DOHH2 (cell line): ENCODE results near the gene STK4.

Experiments
- H3F3A ChIP-seq: fragments of 200-600 bp; sonication (generic), shearing (Covaris generic); 2 replicates; pipeline ENCODE4 v1.6.0; 2016; ENCODE audit warnings: antibody characterized with exemption, mild to moderate bottlenecking; ENCODE audit not compliant: control insufficient read depth, insufficient read depth
- H3K27ac ChIP-seq: fragments of 200-600 bp; sonication (generic); 2 replicates; pipeline ENCODE4 v1.5.1; 2014; ENCODE audit warnings: low read depth, mild to moderate bottlenecking, low read length, moderate library complexity
- H3K27me3 ChIP-seq: fragments of 200-600 bp; sonication (generic); 2 replicates; pipeline ENCODE4 v1.6.1; 2014; ENCODE audit warnings: mild to moderate bottlenecking, low read length, mixed read lengths; ENCODE audit not compliant: control insufficient read depth
- H3K36me3 ChIP-seq: fragments of 200-600 bp; sonication (generic); 2 replicates; pipeline ENCODE4 v1.6.1; 2014; ENCODE audit warnings: mild to moderate bottlenecking, low read length, moderate library complexity, mixed read lengths; ENCODE audit not compliant: control insufficient read depth
- H3K4me1 ChIP-seq: fragments of 200-600 bp; sonication (generic); 2 replicates; pipeline ENCODE4 v1.6.1; 2014; ENCODE audit warnings: mild to moderate bottlenecking, low read length, mixed read lengths; ENCODE audit not compliant: control insufficient read depth
- H3K4me2 ChIP-seq: fragments of 200-600 bp; sonication (generic); 2 replicates; pipeline ENCODE4 v1.6.0; 2014; ENCODE audit warnings: mild to moderate bottlenecking, low read length, moderate library complexity
- H3K4me3 ChIP-seq: fragments of 200-600 bp; sonication (generic); 2 replicates; pipeline ENCODE4 v1.5.1; 2014; ENCODE audit warnings: mild to moderate bottlenecking, low read length, mixed read lengths
- H3K79me2 ChIP-seq: fragments of 200-600 bp; sonication (generic); 2 replicates; pipeline ENCODE4 v1.6.1; 2014; ENCODE audit warnings: mild to moderate bottlenecking, low read length, mixed read lengths; ENCODE audit not compliant: control insufficient read depth
- H3K9me2 ChIP-seq: fragments of 200-600 bp; sonication (generic); replicated peaks from 2 replicates; pipeline ENCODE4 v1.6.1; 2014; ENCODE audit warnings: mild to moderate bottlenecking, low read length, mixed read lengths; ENCODE audit not compliant: control insufficient read depth
- H3K9me3 ChIP-seq: fragments of 200-600 bp; sonication (generic); 2 replicates; pipeline ENCODE4 v1.6.1; 2014; ENCODE audit warnings: antibody characterized with exemption, low read length, mixed read lengths; ENCODE audit not compliant: control insufficient read depth, insufficient read depth
- H4K20me1 ChIP-seq: fragments of 200-600 bp; sonication (generic); 2 replicates; pipeline ENCODE4 v1.6.0; 2014; ENCODE audit warnings: low read depth, mild to moderate bottlenecking, antibody characterized with exemption, low read length, moderate library complexity; ENCODE audit not compliant: control insufficient read depth, insufficient read depth
- EZH2phosphoT487 ChIP-seq: fragments of 200-600 bp; sonication (generic); IDR thresholded peaks from 2 replicates; pipeline ENCODE4 v1.6.1; 2017; ENCODE audit warnings: borderline replicate concordance, mild to moderate bottlenecking, antibody characterized with exemption, low read length, moderate library complexity, mixed read lengths
- TF ChIP-seq, protein P1 (sequence below): fragments of 200-600 bp; sonication (generic); IDR thresholded peaks from one replicate; pipeline ENCODE4 v1.5.1; 2014; ENCODE audit warnings: antibody characterized with exemption, mild to moderate bottlenecking, low read depth, low read length; ENCODE audit not compliant: poor library complexity, severe bottlenecking

Gene STK4

DNA sequence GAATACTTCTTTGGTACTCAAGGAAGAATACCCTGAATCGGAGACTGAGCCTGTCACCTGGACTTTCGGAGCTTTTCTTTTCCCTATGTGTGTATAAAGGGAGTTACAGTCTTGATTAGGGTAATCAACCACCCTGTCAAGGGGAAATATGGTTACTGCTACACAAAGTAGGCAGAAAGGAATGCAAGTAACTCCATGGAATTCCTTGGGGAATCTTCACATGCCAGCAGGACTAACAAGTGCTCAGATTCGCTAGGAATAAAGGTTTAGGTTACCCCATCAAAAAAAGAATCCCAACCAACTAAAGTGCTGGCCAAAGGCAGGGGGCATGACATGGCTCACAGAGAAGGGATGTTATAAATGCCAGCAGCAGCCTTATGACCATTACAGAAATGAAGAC is 124.2 kb downstream of the STK4 start:
- H3K4me3 ChIP-seq = no peak overlapping the region
- no peaks in the 10 kb centered on the region for H3K79me2 ChIP-seq
- H4K20me1 ChIP-seq = no peaks in the 10 kb centered on the region
- peaks cover 34% of the 10 kb centered on the region for H3K36me3 ChIP-seq
- no peaks in the 10 kb centered on the region for H3K27me3 ChIP-seq
- H3K4me2 ChIP-seq = no peak overlapping the region
- no peaks in the 10 kb centered on the region for H3F3A ChIP-seq
- H3K4me1 ChIP-seq = peaks cover 43% of the 10 kb centered on the region
- no peak for TF ChIP-seq EZH2phosphoT487
- TF ChIP-seq, protein P1, sequence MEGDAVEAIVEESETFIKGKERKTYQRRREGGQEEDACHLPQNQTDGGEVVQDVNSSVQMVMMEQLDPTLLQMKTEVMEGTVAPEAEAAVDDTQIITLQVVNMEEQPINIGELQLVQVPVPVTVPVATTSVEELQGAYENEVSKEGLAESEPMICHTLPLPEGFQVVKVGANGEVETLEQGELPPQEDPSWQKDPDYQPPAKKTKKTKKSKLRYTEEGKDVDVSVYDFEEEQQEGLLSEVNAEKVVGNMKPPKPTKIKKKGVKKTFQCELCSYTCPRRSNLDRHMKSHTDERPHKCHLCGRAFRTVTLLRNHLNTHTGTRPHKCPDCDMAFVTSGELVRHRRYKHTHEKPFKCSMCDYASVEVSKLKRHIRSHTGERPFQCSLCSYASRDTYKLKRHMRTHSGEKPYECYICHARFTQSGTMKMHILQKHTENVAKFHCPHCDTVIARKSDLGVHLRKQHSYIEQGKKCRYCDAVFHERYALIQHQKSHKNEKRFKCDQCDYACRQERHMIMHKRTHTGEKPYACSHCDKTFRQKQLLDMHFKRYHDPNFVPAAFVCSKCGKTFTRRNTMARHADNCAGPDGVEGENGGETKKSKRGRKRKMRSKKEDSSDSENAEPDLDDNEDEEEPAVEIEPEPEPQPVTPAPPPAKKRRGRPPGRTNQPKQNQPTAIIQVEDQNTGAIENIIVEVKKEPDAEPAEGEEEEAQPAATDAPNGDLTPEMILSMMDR = no peak
- H3K9me2 ChIP-seq = no peaks in the 10 kb centered on the region
- H3K27ac ChIP-seq = no peak overlapping the region
- no peaks in the 10 kb centered on the region for H3K9me3 ChIP-seq

DNA sequence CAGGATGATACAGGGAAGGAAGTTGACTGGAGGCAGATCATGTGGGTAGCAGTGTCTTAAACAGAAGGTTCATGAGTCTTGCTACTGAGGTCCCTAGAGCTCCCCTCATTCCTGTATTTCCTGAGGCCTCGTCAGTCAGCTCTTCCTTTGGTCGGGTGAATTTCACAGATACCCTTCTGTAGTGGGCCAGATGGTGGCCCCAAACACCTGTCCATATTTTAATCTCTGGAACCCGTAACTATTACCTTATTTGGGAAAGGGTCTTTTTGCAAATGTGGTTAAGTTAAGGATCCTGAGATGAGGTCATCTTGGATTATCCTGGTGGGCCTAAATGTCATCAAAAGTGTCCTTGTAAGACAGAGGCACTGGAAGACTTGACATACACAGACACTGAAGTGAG is 125.1 kb downstream of the STK4 start:
- peak overlapping the region; percentile 35; the same call in 1 of the 2 replicates for H3K4me2 ChIP-seq
- no peak overlapping the region for H3K4me3 ChIP-seq
- no peaks in the 10 kb centered on the region for H3K9me3 ChIP-seq
- H3K36me3 ChIP-seq = peaks cover 29% of the 10 kb centered on the region
- no peaks in the 10 kb centered on the region for H3K9me2 ChIP-seq
- TF ChIP-seq, protein P1 = no peak
- no peak for TF ChIP-seq EZH2phosphoT487
- H3F3A ChIP-seq = no peaks in the 10 kb centered on the region
- H3K79me2 ChIP-seq = no peaks in the 10 kb centered on the region
- H3K27me3 ChIP-seq = no peaks in the 10 kb centered on the region
- no peaks in the 10 kb centered on the region for H4K20me1 ChIP-seq
- H3K27ac ChIP-seq = no peak overlapping the region
- peaks cover 44% of the 10 kb centered on the region for H3K4me1 ChIP-seq

DNA sequence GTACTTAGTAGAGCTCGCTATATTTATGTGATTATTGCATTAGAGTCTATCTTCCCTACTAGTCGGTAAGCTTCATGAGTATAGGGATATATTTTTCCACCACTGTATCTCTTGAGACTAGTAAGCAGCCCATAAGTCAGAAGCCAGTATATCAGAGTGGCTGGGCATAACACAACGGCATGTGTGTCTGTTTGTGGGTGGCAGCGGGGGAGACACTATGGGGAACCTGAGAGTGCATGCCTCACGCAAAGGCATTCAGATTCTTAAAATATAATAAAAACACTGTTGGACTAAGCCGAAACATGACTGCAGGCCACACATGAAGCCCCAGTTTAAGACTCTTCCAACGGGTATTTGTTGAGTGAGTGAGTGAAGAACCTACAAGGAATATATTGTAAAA is 126.6 kb downstream of the STK4 start:
- Histone ChIP-seq H3K4me3 (no peak overlapping the region), H3K27me3 (no peaks in the 10 kb centered on the region), H3K9me2 (no peaks in the 10 kb centered on the region), H3K27ac (no peak overlapping the region), H3K4me1 (peaks cover 30% of the 10 kb centered on the region), H4K20me1 (no peaks in the 10 kb centered on the region), H3K4me2 (no peak overlapping the region), H3K36me3 (peaks cover 22% of the 10 kb centered on the region), H3K9me3 (no peaks in the 10 kb centered on the region), H3K79me2 (no peaks in the 10 kb centered on the region), H3F3A (no peaks in the 10 kb centered on the region)
- TF ChIP-seq, protein P1 = no peak
- TF ChIP-seq EZH2phosphoT487 = no peak

DNA sequence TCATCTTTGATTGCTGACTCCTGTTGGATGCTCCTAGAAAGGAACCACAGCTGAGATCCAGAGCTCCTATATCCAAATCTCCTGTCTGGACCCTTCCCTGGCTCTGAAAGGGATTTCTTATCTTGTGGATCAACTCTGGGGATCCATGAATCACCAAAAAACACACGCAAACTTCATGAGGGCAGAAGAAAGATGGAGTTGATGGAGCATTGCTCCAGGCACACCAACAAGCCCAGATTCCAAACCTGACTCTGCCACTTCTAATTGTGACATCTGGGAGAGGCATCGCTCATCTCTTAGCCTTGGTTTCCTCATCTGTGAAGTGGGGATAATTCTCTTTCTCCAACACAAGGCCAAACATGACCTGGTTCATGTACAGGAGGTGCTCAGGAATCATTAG is 127.9 kb downstream of the STK4 start:
- Histone ChIP-seq H3K36me3 (peaks cover 18% of the 10 kb centered on the region), H3K27ac (no peak overlapping the region), H3K79me2 (no peaks in the 10 kb centered on the region), H3K4me1 (peaks cover 30% of the 10 kb centered on the region), H3K9me3 (no peaks in the 10 kb centered on the region), H3K4me3 (no peak overlapping the region), H3F3A (no peaks in the 10 kb centered on the region), H3K27me3 (no peaks in the 10 kb centered on the region), H4K20me1 (no peaks in the 10 kb centered on the region), H3K4me2 (no peak overlapping the region), H3K9me2 (no peaks in the 10 kb centered on the region)
- TF ChIP-seq, protein P1 = no peak
- TF ChIP-seq EZH2phosphoT487 = no peak
